Liver (tissue), 9 donors: ENCODE results near the gene LASP1. TPM values are rescaled to one million over a fixed set of nuclear protein-coding genes. Genes with fewer than 3 reads are reported as not detected.
A peak's percentile ranks its signal among the peaks of the same experiment; 100 is the strongest.

ENCODE experiments used
- DNase-seq: peaks from one replicate; pipeline ENCODE4 v3.0.0-alpha.2; 2017; ENCODE audit warnings: low spot score
- H3K27ac ChIP-seq, 2 donors: one replicate each; pipeline ENCODE4 v1.7.0; 2013; ENCODE audit warnings: inconsistent platforms in 2 of 2, low read length in 2 of 2, control low read depth in 1 of 2, low read depth in 1 of 2, mild to moderate bottlenecking in 1 of 2
- H3K27me3 ChIP-seq, 4 donors: one replicate each; pipeline versions ENCODE4 v1.6.1 to v1.7.0; 2013; ENCODE audit warnings: low read length in 3 of 4, inconsistent platforms in 1 of 4, mild to moderate bottlenecking in 1 of 4, moderate library complexity in 1 of 4; ENCODE audit not compliant: control insufficient read depth in 4 of 4, insufficient read depth in 4 of 4
- H3K36me3 ChIP-seq, 4 donors: one replicate each; pipeline versions ENCODE4 v1.6.1 to v1.7.0; 2013; ENCODE audit warnings: low read length in 3 of 4, mild to moderate bottlenecking in 3 of 4, low read depth in 1 of 4, moderate library complexity in 1 of 4; ENCODE audit not compliant: control insufficient read depth in 4 of 4, insufficient read depth in 3 of 4
- H3K4me1 ChIP-seq, 4 donors: one replicate each; pipeline versions ENCODE4 v1.6.1 to v1.7.0; 2013; ENCODE audit warnings: low read length in 3 of 4, mild to moderate bottlenecking in 3 of 4, moderate library complexity in 1 of 4; ENCODE audit not compliant: control insufficient read depth in 4 of 4, insufficient read depth in 4 of 4
- H3K4me3 ChIP-seq, 3 donors: one replicate each; pipeline versions ENCODE4 v1.6.1 to v1.7.0; 2013; ENCODE audit warnings: low read length in 3 of 3, control low read depth in 1 of 3, low read depth in 1 of 3, mild to moderate bottlenecking in 1 of 3
- H3K9ac ChIP-seq, 2 donors: one replicate each; pipeline ENCODE4 v1.7.0; 2013; ENCODE audit warnings: low read length in 2 of 2, mild to moderate bottlenecking in 2 of 2, moderate library complexity in 2 of 2, control low read depth in 1 of 2, low read depth in 1 of 2
- H3K9me3 ChIP-seq, 4 donors: one replicate each; pipeline versions ENCODE4 v1.6.1 to v1.7.0; 2013; ENCODE audit warnings: low read length in 3 of 4; ENCODE audit not compliant: control insufficient read depth in 4 of 4
- EGR1 ChIP-seq, 2 donors: IDR thresholded peaks; 2 replicates each; pipeline ENCODE4 v1.6.1; 2016 to 2018; ENCODE audit warnings: antibody characterized with exemption in 2 of 2, low read depth in 2 of 2
- FOXA1 ChIP-seq: IDR thresholded peaks from 2 replicates; pipeline ENCODE4 v1.6.1; 2016; ENCODE audit warnings: antibody characterized with exemption
- GABPA ChIP-seq, 2 donors: IDR thresholded peaks in 1 of 2; conservative IDR thresholded peaks in 1 of 2; 2 replicates each; pipeline ENCODE4 v1.6.1; 2016; ENCODE audit warnings: antibody characterized with exemption in 2 of 2, mild to moderate bottlenecking in 1 of 2, moderate library complexity in 1 of 2
- HNF4A ChIP-seq, 2 donors: conservative IDR thresholded peaks; 2 replicates each; pipeline ENCODE4 v1.6.1; 2016; ENCODE audit warnings: antibody characterized with exemption in 2 of 2, mild to moderate bottlenecking in 2 of 2
- HNF4G ChIP-seq: IDR thresholded peaks from 2 replicates; pipeline ENCODE4 v1.6.1; 2016; ENCODE audit warnings: antibody characterized with exemption
- JUND ChIP-seq, 2 donors: IDR thresholded peaks; 2 replicates each; pipeline ENCODE4 v1.6.1; 2016; ENCODE audit warnings: antibody characterized with exemption in 2 of 2
- MAX ChIP-seq: IDR thresholded peaks from 2 replicates; pipeline ENCODE4 v1.6.1; 2016; ENCODE audit warnings: antibody characterized with exemption
- NR2F2 ChIP-seq: IDR thresholded peaks from 2 replicates; pipeline ENCODE4 v1.6.1; 2016; ENCODE audit warnings: antibody characterized with exemption
- RAD21 ChIP-seq, 2 donors: IDR thresholded peaks; 2 replicates each; pipeline ENCODE4 v1.6.1; 2016; ENCODE audit warnings: antibody characterized with exemption in 2 of 2, mild to moderate bottlenecking in 2 of 2
- REST ChIP-seq: IDR thresholded peaks from 2 replicates; pipeline ENCODE4 v1.6.1; 2016; ENCODE audit warnings: antibody characterized with exemption, mild to moderate bottlenecking
- RXRA ChIP-seq, 2 donors: IDR thresholded peaks; 2 replicates each; pipeline ENCODE4 v1.6.1; 2017 to 2018; ENCODE audit warnings: antibody characterized with exemption in 2 of 2, mild to moderate bottlenecking in 1 of 2
- SP1 ChIP-seq: IDR thresholded peaks from 2 replicates; pipeline ENCODE4 v1.6.1; 2018; ENCODE audit warnings: antibody characterized with exemption, mild to moderate bottlenecking
- TAF1 ChIP-seq: conservative IDR thresholded peaks from 2 replicates; pipeline ENCODE4 v1.6.1; 2016; ENCODE audit warnings: antibody characterized with exemption, mild to moderate bottlenecking
- YY1 ChIP-seq: IDR thresholded peaks from 2 replicates; pipeline ENCODE4 v1.6.1; 2016; ENCODE audit warnings: antibody characterized with exemption, mild to moderate bottlenecking
- WGBS: extraction: QIAGEN DNeasy Blood & Tissue Kit; methylation state at CpG from one replicate; pipeline ENCODE4 v1.1.7; 2013; 5-methylcytosine and 5-hydroxymethylcytosine counted together
- polyA plus RNA-seq, 2 donors: library from polyadenylated mRNA; stranded (reverse) in 1 of 2; unstranded in 1 of 2; fragments of 200-250 nt in 1 of 2; fragments of >200 nt in 1 of 2; fragmentation: Nextera tagmentation in 1 of 2; extraction: Ambion mirVana in 1 of 2; gene quantifications; one replicate each; pipeline versions ENCODE4 v1.2.1 to v1.2.3, GENCODE V29; 2013 to 2015
- total RNA-seq, 2 donors: library from RNA; depleted of rRNA; stranded (reverse); fragments of >200 nt; gene quantifications; one replicate each; pipeline ENCODE4 v1.2.3, GENCODE V29; 2014
- TF ChIP-seq, protein P1 (sequence below): IDR thresholded peaks from 2 replicates; pipeline ENCODE4 v1.6.1; 2016; ENCODE audit warnings: antibody characterized with exemption
- TF ChIP-seq, protein P2 (sequence below): fragments of 150-350 bp; IDR thresholded peaks from 2 replicates; pipeline ENCODE4 v1.5.1; 2017; ENCODE audit warnings: improper control_type of control experiment, low read depth, low read length; ENCODE audit not compliant: missing input control
- donor health status: healthy.
- donor health status: healthy.
- donor health status: healthy.
- donor health status: healthy.
- donor health status: healthy.

Gene LASP1
- total and polyA plus RNA-seq, 4 donors, result 18.2 to 77.7 (median 68.4) TPM

- peaks cover 17 to 49% (median 31%) of the 10 kb centered on the region in 4 donors for H3K4me1 ChIP-seq
- DNase-seq, result no peak
- TF ChIP-seq FOXA1 (no peak), YY1 (no peak), HNF4G (no peak), NR2F2 (no peak), EGR1 (IDR thresholded peaks at IDR 0.05; ENCODE audit: low read depth in 2 of 2) (no peak), HNF4A (conservative IDR thresholded peaks at IDR 0.05) (no peak), RXRA (IDR thresholded peaks at IDR 0.05) (no peak)
- TF ChIP-seq, protein P1, sequence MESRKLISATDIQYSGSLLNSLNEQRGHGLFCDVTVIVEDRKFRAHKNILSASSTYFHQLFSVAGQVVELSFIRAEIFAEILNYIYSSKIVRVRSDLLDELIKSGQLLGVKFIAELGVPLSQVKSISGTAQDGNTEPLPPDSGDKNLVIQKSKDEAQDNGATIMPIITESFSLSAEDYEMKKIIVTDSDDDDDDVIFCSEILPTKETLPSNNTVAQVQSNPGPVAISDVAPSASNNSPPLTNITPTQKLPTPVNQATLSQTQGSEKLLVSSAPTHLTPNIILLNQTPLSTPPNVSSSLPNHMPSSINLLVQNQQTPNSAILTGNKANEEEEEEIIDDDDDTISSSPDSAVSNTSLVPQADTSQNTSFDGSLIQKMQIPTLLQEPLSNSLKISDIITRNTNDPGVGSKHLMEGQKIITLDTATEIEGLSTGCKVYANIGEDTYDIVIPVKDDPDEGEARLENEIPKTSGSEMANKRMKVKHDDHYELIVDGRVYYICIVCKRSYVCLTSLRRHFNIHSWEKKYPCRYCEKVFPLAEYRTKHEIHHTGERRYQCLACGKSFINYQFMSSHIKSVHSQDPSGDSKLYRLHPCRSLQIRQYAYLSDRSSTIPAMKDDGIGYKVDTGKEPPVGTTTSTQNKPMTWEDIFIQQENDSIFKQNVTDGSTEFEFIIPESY, result no peak
- H3K36me3 ChIP-seq, result peaks cover 10 to 42% (median 27%) of the 10 kb centered on the region in 4 donors
- H3K27ac ChIP-seq, result no peak overlapping the region
- H3K9ac ChIP-seq, result no peak overlapping the region
- 87% methylated on average over 7 of the region's 7 CpGs for WGBS
- H3K27me3 ChIP-seq, result no peaks in the 10 kb centered on the region
- H3K9me3 ChIP-seq, result no peaks in the 10 kb centered on the region
- peak overlapping the region in 1 of 3 donors; percentile 20 for H3K4me3 ChIP-seq
Observed at GRCh38 chr17:38915639-38915995, 45.8 kb downstream of the LASP1 start.

DNA sequence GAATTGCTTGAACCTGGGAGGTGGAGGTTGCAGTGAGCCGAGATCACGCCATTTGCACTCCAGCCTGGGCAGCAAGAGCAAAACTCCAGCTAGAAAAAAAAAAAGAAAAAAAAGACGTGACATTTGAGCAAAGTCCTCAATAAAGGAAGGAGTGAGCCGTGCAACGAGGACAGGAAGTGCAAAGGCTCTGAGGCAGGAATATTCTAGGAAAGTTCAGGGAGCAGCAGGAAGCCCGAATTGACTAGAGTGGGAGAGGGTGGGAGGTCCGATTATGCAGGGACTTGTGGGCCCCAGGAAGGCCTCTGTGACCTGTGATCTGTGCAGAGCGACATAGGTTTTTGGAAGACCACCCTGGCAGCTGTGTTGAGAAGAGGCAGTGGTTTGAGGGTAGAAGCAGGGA lies 46.9 kb downstream of the LASP1 start:
- DNase-seq, result no peak
- peaks cover 16 to 40% (median 24%) of the 10 kb centered on the region in 4 donors for H3K4me1 ChIP-seq
- peaks cover 10 to 40% (median 27%) of the 10 kb centered on the region in 4 donors for H3K36me3 ChIP-seq
- no peak overlapping the region for H3K27ac ChIP-seq
- H3K9me3 ChIP-seq, result no peaks in the 10 kb centered on the region
- H3K27me3 ChIP-seq, result no peaks in the 10 kb centered on the region
- no peak overlapping the region for H3K4me3 ChIP-seq
- 78% methylated on average over 8 of the region's 8 CpGs for WGBS
- no peak for TF ChIP-seq EGR1 (IDR thresholded peaks at IDR 0.05; ENCODE audit: low read depth in 2 of 2)
- TF ChIP-seq FOXA1, result no peak
- TF ChIP-seq HNF4A (conservative IDR thresholded peaks at IDR 0.05), result no peak
- TF ChIP-seq GABPA (IDR thresholded peaks at IDR 0.05 in 1 of 2, conservative IDR thresholded peaks at IDR 0.05 in 1 of 2), result no peak
- no peak for TF ChIP-seq REST
- no peak for TF ChIP-seq MAX
- TF ChIP-seq RAD21 (IDR thresholded peaks at IDR 0.05), result no peak
- no peak for TF ChIP-seq NR2F2
- TF ChIP-seq SP1, result no peak
- TF ChIP-seq YY1, result no peak
- no peak for TF ChIP-seq JUND (IDR thresholded peaks at IDR 0.05)
- no peak for TF ChIP-seq TAF1
- TF ChIP-seq, protein P2, sequence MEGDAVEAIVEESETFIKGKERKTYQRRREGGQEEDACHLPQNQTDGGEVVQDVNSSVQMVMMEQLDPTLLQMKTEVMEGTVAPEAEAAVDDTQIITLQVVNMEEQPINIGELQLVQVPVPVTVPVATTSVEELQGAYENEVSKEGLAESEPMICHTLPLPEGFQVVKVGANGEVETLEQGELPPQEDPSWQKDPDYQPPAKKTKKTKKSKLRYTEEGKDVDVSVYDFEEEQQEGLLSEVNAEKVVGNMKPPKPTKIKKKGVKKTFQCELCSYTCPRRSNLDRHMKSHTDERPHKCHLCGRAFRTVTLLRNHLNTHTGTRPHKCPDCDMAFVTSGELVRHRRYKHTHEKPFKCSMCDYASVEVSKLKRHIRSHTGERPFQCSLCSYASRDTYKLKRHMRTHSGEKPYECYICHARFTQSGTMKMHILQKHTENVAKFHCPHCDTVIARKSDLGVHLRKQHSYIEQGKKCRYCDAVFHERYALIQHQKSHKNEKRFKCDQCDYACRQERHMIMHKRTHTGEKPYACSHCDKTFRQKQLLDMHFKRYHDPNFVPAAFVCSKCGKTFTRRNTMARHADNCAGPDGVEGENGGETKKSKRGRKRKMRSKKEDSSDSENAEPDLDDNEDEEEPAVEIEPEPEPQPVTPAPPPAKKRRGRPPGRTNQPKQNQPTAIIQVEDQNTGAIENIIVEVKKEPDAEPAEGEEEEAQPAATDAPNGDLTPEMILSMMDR, result no peak
- no peak for TF ChIP-seq HNF4G
- H3K9ac ChIP-seq, result peak overlapping the region in 1 of 2 donors; percentile 2
